HL-60/S4 (cell line): ENCODE results near the gene EIF3CL.
"Not testable (repeated sequence)": the region's sequence is repeated elsewhere in the genome, so short reads cannot be mapped to it uniquely, and the experiment has no call there.

ENCODE experiments used
- in situ Hi-C: fragments of 300-500 bp; cut with MboI; formaldehyde crosslinking; loops from 2 replicates; pipeline ENCODE4 v1.14.3; 2022; ENCODE audit warnings: low sequenced_read_pairs

The EIF3CL gene

GRCh38 chr16:28362600-28362999 is 41.0 kb downstream of the EIF3CL start:
- in situ Hi-C loops: not testable (repeated sequence)

GRCh38 chr16:28338230-28338629 is 65.4 kb downstream of the EIF3CL start:
- in situ Hi-C loops: not testable (repeated sequence)

- in situ Hi-C loops: not testable (repeated sequence)
Observed at GRCh38 chr16:28336940-28337710, 66.5 kb downstream of the EIF3CL start.

- in situ Hi-C loops: not testable (repeated sequence)
Observed at GRCh38 chr16:28335678-28336077, 68.0 kb downstream of the EIF3CL start.

DNA sequence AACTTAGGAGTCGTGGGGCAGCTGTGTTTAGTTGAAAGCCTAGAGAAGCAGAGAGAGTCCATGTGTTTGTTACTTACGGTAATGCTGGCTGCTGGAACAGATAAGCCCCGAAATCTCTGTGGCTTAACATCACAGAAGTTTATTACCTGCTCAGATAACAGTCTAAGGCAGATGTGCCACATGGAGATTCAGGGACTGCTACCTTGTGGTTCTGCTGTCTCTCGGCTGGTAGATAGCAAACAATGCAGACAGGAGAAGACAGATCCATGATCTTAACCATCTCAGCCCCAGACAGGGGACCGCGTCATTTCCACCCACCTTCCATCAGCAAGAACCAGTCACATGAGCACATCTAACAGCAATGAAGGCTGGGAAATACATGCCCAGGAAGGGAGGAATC is 71.0 kb downstream of the EIF3CL start:
- in situ Hi-C loops: not testable (repeated sequence)

DNA sequence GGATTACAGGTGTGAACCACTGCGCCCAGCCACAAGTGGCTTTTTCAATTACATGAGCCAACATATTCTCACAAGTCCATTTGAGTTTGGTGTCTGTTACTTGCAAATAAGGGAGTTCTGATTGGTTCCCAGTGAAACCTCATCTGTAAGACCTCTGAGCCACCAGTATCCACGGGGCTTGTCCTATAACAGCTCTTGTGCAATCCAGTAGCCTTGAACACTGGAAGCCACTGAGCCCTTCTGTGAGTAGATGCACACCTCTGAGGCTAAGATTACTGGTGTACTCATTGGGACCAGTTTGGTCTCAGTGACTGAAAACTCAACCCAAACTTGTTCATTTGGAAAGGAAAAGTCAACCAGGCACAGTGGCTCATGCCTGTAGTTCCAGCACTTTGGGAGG is 72.7 kb downstream of the EIF3CL start:
- in situ Hi-C loops: not testable (repeated sequence)

GRCh38 chr16:28330232-28330631 is 73.4 kb downstream of the EIF3CL start:
- in situ Hi-C loops: not testable (repeated sequence)
